GM19043 (cell line): Measurements from ENCODE around the gene CD68.

Experiments used
- ATAC-seq: cut with Tn5 transposase; IDR thresholded peaks from one replicate; pipeline ENCODE4 v1.9.1; 2021; ENCODE audit warnings: low read depth; ENCODE audit not compliant: unreplicated experiment

CD68 gene, protein sequence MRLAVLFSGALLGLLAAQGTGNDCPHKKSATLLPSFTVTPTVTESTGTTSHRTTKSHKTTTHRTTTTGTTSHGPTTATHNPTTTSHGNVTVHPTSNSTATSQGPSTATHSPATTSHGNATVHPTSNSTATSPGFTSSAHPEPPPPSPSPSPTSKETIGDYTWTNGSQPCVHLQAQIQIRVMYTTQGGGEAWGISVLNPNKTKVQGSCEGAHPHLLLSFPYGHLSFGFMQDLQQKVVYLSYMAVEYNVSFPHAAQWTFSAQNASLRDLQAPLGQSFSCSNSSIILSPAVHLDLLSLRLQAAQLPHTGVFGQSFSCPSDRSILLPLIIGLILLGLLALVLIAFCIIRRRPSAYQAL

DNA sequence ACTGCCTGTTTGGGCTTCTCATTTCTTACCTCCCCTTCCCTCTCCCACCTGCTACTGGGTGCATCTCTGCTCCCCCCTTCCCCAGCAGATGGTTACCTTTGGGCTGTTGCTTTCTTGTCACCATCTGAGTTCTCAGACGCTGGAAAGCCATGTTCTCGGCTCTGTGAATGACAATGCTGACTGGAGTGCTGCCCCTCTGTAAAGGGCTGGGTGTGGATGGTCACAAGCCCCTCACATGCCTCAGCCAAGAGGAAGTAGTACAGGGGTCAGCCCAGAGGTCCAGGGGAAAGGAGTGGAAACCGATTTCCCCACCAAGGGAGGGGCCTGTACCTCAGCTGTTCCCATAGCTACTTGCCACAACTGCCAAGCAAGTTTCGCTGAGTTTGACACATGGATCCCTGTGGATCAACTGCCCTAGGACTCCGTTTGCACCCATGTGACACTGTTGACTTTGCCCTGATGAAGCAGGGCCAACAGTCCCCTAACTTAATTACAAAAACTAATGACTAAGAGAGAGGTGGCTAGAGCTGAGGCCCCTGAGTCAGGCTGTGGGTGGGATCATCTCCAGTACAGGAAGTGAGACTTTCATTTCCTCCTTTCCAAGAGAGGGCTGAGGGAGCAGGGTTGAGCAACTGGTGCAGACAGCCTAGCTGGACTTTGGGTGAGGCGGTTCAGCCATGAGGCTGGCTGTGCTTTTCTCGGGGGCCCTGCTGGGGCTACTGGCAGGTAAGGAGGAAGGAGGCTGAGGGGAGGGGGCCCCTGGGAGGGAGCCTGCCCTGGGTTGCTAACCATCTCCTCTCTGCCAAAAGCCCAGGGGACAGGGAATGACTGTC lies at the start of gene CD68:
Gene CD68 (plus strand): TSS at position 638 of the 833 bp plus-strand sequence. CDS start 40 bp downstream, at position 678.
- ATAC-seq = no peak

DNA sequence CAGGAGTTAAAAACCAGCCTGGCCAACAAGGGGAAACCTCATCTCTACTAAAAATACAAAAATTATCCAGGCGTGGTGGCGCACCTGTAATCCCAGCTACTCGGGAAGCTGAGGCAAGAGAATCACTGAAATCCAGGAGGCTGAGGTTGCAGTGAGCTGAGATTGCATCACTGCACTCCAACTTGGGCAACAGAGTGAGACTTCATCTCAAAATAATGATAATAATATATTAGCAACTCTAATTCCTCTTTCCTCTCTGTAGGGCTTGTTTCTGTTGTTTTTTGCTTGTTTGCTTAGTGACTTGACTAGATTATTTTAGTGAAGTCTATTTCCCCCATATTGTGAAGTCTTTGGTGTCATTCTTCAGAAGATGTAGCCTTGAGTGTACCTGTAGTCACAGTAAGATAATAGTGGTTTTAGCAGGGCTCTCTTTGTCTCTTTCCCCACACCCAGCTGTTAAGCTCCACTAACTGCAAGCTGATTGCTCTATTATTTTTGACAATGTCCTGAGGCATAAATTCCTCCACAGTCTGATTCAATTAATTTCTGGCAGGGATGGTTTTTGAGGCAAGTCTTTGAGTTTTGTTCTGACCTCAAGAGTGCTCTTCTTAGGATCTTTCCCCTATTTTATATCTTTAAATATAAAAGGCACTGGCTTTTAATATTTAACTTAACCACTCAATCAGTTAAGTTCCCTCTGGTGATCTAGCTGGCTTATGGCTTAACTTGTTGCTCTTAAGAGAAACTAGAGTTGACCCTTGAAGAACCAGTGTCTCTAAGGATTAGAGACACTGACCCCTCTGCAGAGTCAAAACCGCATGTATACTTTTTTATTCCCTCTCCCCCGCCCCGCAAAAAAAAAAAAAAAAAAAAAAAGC lies 49.2 kb upstream of the CD68 start:
- ATAC-seq = no peak

DNA sequence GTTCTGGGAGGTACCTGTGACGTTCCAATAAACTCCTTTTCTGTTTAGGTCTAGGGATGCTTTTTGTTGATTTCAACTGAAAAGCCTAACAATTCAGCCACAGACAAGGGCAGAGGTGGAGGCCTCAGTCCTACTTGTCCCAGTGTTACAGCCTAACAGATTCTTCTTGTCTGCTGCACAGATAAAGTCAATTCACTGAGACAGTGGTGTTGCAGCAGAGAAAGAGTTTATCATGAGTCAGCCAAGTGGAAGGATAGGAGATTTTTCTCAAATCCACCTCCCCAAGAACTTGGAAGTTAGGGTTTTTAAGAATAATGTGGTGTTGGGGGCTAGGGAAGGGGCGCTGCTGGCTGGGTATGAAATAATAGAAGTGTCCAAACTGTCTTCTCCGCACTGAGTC lies 41.4 kb upstream of the CD68 start:
- ATAC-seq = no peak

DNA sequence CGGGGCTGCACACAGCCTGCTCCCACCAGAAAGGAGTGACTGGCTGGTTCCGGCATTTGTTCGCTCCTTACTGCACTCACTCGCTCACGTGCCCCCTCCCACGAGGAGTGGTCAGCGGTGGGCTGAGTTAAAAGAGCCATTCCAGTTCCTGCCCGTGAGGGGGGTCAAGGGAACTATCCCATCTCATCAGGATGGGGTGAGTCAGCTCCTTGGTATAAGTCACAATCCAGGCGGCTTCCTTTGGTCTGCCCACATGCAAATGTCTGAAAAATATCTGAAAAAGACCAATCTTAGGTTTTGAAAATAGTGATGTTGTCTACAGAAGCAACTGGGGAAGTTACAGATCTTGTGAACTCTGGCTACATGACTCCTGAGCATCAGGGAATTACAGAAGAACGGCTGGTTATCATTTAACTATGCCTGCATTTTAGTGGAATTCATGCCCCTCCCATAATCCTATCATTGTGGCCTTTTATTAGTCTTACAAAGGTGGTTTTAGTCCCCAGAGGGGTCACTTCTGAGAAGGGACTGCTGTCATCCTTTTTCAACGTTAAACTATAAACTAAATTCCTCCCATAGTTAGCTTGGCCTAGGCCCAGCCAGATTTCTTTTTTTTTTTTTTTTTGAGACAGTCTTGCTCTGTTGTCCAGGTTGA lies 40.4 kb upstream of the CD68 start:
- no peak for ATAC-seq

DNA sequence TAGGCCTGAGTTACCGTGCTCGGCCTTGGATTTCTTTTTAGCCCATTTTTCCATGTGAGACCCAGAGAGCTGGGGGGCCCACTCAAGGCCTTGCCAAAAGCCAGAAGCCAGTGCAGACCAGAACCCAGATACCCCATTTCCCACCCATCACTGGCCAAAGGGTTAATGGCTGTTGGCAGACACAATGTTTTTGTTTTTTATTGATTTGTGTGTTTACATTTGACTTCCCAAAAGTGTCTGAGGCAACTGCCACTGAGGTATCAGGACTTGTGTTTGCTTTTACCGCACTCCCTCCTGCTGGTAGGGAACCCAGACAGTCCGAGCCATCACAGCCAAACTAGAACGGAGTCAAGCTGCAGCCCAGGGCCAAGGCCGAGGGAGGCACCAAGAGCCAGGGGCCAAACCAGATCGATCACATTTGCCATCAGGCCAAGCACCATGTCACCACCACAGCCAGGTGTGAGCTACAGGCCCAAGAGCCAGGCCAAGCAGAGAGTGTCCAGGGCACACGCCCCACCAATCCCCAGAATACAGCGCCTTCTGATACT lies 38.3 kb upstream of the CD68 start:
- ATAC-seq = no peak

DNA sequence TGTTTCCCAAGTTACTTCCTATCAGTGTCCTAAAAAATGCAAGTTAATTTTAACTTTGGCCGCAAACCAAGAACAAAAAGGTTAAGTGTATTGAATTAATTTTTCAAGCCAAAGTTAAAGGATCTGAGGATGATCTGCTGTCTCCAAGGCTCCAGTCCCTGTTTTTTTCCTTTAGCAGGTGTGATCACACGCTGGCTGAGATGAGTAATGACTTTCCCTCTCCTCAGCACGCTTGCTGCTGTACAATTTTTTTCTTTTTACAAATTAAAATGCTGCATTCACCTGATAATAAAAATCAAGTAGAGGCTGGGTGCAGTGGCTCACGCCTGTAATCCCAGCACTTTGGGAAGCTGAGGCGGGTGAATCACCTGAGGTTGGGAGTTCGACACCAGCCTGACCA lies 34.5 kb upstream of the CD68 start:
- ATAC-seq = no peak

DNA sequence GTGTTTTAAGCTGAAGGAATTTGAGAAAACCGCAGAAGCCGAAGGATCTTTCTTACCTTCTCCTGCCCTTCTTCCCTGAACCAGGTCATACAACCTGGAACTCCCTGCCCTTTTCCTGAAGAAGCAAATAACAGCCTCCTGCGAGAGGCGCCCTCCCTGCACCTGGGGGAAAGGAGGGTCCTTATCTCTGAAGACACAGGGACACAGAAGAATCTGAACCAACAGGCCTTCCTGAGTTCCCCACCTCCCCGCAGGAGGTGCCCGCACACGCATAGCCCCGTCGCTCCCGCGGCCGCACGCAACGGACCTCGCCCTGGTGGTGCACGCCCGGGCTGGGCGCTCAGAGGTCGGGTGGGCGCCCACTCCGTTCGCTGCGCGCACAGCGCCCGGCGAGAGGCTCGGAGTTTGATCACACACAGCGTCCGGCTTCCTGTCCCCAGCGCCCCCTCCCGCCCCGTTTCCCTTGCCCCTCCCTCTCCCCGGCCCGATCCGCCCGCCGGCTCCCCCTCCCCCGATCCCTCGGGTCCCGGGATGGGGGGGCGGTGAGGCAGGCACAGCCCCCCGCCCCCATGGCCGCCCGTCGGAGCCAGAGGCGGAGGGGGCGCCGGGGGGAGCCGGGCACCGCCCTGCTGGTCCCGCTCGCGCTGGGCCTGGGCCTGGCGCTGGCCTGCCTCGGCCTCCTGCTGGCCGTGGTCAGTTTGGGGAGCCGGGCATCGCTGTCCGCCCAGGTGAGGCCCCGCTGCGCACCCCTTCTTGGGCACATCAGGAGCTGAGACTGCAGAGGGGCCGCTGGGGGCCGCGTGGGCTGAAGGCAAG lies 30.6 kb upstream of the CD68 start, which contains the start of gene TNFSF12:
Gene TNFSF12 (plus strand): TSS at position 474 of the 816 bp plus-strand sequence. CDS start 96 bp downstream, at position 570.
- ATAC-seq = no peak

DNA sequence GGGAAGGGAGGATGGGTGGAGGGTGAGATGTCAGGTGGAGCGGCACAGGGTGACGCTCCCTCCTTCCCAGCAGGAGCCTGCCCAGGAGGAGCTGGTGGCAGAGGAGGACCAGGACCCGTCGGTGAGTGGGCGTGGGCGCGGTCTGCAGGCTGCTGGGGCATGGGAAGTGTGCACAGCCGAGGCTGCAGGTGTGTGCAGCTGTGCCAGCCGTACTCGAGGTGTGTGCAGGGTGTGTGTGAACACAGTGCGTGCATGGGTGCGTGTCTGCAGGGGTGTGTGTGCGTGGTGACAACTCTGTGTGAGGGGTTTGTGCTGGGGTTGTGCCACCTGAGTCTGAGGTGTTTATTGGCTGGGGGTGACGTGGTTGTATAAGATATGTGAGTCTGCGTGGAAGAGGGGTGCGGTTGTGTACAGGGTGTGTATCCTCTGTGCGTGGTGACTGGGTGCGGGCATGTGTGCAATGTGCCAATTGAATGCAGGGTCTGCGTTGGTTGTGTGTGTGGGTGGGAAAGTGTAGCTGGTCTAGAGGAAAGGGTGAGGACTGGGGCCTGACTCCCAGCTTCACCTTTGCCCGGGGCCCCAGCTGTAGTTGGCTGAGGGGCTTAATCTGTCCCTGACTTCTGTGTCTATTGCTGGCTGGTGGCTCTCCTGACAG lies 29.9 kb upstream of the CD68 start:
- no peak for ATAC-seq

DNA sequence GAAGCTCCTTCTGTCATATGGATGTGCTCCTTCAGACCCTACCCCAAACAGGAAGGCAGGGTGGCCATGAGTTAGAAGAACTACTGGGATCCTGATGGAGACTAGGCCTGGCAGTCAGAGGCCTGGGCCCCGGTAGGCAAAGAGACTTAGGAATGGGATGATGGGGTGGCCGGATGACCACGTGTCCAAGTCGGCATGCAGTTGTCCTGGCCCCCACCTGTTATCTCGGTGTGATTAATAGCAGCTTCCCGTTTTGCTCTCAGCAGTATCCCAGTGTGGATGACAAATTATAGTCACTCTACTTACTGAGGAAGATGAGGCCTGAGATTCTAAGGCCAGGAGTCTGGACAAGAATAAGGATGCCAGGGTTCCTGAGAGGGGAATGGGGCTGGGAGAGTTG lies 29.1 kb upstream of the CD68 start:
- no peak for ATAC-seq

DNA sequence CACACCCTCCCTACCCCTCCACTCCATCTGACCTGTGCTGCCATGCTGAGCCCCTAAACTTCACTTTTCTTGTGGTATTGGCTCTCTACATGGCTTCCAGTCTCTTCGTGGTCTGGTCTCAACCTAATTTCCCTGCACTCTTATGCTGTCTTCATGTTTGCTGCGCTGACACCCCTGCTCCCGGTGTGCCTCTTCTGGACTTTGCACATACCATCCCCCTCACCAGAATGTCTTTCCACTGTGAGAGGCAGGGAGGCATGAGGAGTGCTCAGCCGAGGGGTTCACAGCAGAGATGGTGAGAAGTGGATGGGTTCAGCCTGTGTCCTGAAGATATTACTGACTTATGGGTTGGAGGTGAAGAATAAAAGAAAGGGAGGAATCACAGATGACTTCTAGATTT lies 28.0 kb upstream of the CD68 start:
- no peak for ATAC-seq

DNA sequence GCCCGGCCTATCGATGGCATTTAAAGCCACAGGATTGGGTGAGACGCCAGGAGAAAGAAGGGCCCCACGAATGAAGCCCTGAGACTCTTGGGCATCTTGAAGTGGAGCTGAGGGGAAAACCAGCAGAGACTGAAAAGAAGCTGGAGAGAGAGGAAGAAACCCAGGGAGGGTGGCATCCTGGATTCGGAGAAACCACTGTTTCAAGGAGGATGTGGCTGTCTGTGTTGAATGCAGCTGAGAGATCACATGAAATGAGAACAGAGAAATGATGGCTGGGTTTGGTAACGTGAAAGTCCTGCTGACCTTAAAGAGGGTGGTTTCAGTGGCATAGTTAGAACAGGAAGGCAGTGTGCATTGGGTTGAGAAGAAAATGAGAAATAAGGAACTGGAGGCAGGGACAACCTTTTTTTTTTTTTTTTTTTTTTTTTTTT lies 26.8 kb upstream of the CD68 start:
- no peak for ATAC-seq

DNA sequence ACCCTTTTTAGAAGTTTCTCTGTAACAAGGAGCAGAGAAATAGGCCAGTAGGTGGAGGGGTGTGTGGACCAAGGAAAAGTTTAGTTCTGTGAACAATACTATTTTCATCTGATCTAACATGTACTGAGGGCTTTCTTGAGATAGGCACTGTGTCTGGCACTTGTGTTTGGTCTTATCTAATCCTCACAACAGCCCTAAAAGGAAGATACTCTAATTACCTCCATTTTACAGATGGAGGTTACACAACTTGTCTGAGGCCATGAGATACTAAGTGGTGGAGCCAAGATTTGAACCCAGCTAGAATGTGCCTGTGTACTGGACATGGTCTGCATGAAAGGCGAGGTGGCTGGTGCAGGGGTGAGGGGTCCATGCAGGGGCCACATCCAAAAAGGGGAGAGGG lies 26.1 kb upstream of the CD68 start:
- ATAC-seq = no peak

DNA sequence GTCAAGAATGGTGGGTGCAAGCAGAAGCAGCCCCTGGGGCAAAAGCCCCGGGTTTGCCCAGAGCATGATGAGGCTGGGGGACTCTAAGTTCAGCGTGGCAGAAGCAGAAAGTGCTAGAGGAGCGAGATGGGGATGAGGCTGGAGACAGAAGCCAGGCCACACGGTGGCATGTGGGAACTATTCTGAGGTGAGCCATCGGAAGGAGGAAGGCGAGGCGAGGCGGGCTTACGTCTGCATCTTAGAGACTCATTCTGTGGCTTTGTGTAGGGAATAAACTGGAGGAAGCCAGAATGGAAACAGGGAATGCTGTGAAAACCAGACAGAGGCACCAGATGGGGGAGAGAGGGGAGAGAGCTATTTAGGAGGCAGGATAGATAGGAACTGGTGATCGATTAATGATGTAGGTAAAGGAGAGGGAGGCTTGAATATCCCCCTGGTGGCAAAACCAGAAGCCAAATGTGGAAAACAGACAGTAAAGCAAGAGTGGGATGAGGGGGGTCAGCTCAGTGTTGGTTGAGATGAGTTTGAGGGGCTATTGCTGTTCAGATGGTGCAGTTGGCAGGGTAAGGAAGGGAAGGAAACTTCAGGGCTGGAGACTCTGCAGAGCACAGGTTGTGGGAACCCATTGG lies 24.0 kb upstream of the CD68 start:
- no peak for ATAC-seq

DNA sequence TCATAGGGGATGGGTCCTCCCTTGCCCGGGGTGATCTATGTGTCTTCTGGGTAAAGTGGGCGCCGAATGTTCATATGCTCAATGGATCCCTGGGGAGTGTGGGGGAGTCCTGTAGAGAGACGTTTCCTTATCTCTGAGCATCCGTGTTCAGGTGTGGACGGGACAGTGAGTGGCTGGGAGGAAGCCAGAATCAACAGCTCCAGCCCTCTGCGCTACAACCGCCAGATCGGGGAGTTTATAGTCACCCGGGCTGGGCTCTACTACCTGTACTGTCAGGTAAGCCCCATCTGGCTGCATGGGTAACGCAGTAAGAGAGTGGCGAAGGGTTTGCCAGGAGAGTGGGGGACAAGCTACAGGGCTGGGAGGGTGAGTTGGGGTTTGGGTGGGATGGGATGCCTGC lies 22.8 kb upstream of the CD68 start:
- ATAC-seq = no peak

DNA sequence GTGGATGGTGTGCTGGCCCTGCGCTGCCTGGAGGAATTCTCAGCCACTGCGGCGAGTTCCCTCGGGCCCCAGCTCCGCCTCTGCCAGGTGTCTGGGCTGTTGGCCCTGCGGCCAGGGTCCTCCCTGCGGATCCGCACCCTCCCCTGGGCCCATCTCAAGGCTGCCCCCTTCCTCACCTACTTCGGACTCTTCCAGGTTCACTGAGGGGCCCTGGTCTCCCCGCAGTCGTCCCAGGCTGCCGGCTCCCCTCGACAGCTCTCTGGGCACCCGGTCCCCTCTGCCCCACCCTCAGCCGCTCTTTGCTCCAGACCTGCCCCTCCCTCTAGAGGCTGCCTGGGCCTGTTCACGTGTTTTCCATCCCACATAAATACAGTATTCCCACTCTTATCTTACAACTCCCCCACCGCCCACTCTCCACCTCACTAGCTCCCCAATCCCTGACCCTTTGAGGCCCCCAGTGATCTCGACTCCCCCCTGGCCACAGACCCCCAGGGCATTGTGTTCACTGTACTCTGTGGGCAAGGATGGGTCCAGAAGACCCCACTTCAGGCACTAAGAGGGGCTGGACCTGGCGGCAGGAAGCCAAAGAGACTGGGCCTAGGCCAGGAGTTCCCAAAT lies 22.2 kb upstream of the CD68 start:
- no peak for ATAC-seq

DNA sequence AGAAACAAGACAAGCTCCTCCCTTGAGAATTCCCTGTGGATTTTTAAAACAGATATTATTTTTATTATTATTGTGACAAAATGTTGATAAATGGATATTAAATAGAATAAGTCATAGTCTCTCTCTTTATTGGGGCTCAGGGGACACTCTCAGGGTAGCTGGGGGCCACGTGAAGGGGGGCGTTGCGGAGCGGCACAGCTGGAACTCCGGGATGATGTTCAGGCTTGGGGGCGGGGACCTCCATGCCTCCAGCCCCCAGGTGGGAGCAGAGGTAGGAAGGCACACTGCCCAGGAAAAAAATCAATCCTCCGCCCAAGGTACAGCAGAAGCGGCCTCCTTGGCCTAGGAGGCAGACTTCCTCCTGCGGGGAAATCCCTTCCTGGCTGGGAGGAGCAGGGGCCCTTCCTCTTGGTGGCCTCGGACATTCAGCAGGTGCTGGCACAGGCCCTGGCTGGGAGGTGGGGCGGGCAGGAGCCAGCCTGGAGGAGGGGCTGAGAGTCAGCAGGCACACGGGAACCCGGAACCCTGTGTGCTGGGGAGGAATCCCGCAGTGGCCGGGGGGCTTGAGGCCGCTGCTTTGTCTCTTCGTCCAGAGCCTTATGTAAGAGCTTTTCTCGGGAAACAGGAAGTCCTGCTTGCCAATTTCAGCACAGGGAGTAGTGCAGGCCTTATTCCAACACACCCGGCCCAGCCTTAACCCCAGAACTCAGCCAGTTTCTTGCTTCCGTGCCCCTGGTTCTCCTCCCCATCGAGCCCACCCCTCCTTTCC lies 21.5 kb upstream of the CD68 start:
- no peak for ATAC-seq
